ENCODE results near the gene SNX22.
A peak's percentile ranks its signal among the peaks of the same experiment; 100 is the strongest.
"Not testable (repeated sequence)": the region's sequence is repeated elsewhere in the genome, so short reads cannot be mapped to it uniquely, and the experiment has no call there.

The SNX22 gene

GRCh38 chr15:64151727-64152506 lies at the start of gene SNX22:
Gene SNX22 (plus strand): TSS chr15:64151731. CDS start chr15:64151776, 45 bp downstream.
- no peak within 1 kb of the TSS for H3K27ac ChIP-seq
- no peak for DNase-seq (ENCODE audit: low read depth, low spot score)

- no peak overlapping the region for H3K27ac ChIP-seq
- no peak for DNase-seq (ENCODE audit: low read depth, low spot score)
Measured at GRCh38 chr15:64102497-64102896, 49.0 kb upstream of the SNX22 start.

GRCh38 chr15:64105113-64105704 lies 46.3 kb upstream of the SNX22 start:
- DNase-seq (ENCODE audit: low read depth, low spot score) = no peak
- H3K27ac ChIP-seq = no peak overlapping the region

- H3K27ac ChIP-seq = no peak overlapping the region
- no peak for DNase-seq (ENCODE audit: low read depth, low spot score)
Measured at GRCh38 chr15:64107337-64107736, 44.2 kb upstream of the SNX22 start.

- H3K27ac ChIP-seq; DNase-seq (ENCODE audit: low read depth, low spot score): not testable (repeated sequence)
Measured at GRCh38 chr15:64110108-64110701, 41.3 kb upstream of the SNX22 start.

GRCh38 chr15:64110950-64111678 lies 40.4 kb upstream of the SNX22 start:
- DNase-seq (ENCODE audit: low read depth, low spot score) = no peak
- no peak overlapping the region for H3K27ac ChIP-seq

- no peak overlapping the region for H3K27ac ChIP-seq
- no peak for DNase-seq (ENCODE audit: low read depth, low spot score)
Measured at GRCh38 chr15:64111679-64112050, 39.9 kb upstream of the SNX22 start.

GRCh38 chr15:64112073-64112772 lies 39.3 kb upstream of the SNX22 start:
- peak overlapping the region; percentile 10 for H3K27ac ChIP-seq

GRCh38 chr15:64112904-64113303 lies 38.6 kb upstream of the SNX22 start:
- DNase-seq (ENCODE audit: low read depth, low spot score) = no peak
- peak overlapping the region; percentile 10 for H3K27ac ChIP-seq

More at GRCh38 chr15:64112073-64112772, 39.3 kb upstream of the SNX22 start:
- DNase-seq (ENCODE audit: low read depth, low spot score) = no peak

- DNase-seq (ENCODE audit: low read depth, low spot score) = no peak
- H3K27ac ChIP-seq = no peak overlapping the region
Measured at GRCh38 chr15:64117759-64118487, 33.6 kb upstream of the SNX22 start.

GRCh38 chr15:64120322-64120721 lies 31.2 kb upstream of the SNX22 start:
- not testable (repeated sequence) for DNase-seq (ENCODE audit: low read depth, low spot score); H3K27ac ChIP-seq

- no peak overlapping the region for H3K27ac ChIP-seq
- DNase-seq (ENCODE audit: low read depth, low spot score) = no peak
Measured at GRCh38 chr15:64121614-64122013, 29.9 kb upstream of the SNX22 start.

GRCh38 chr15:64122444-64122843 lies 29.1 kb upstream of the SNX22 start:
- DNase-seq (ENCODE audit: low read depth, low spot score) = no peak
- H3K27ac ChIP-seq = no peak overlapping the region

GRCh38 chr15:64122936-64123351 lies 28.6 kb upstream of the SNX22 start:
- DNase-seq (ENCODE audit: low read depth, low spot score) = no peak
- no peak overlapping the region for H3K27ac ChIP-seq

- no peak overlapping the region for H3K27ac ChIP-seq
- no peak for DNase-seq (ENCODE audit: low read depth, low spot score)
Measured at GRCh38 chr15:64125978-64126377, 25.6 kb upstream of the SNX22 start.

- no peak for DNase-seq (ENCODE audit: low read depth, low spot score)
- H3K27ac ChIP-seq = no peak overlapping the region
Measured at GRCh38 chr15:64127521-64128270, 23.8 kb upstream of the SNX22 start.

- DNase-seq (ENCODE audit: low read depth, low spot score) = no peak
Measured at GRCh38 chr15:64130159-64130558, 21.4 kb upstream of the SNX22 start.

GRCh38 chr15:64131547-64131946 lies 20.0 kb upstream of the SNX22 start:
- DNase-seq (ENCODE audit: low read depth, low spot score) = no peak
- H3K27ac ChIP-seq = no peak overlapping the region

More at GRCh38 chr15:64130159-64130558, 21.4 kb upstream of the SNX22 start:
- no peak overlapping the region for H3K27ac ChIP-seq

- H3K27ac ChIP-seq = no peak overlapping the region
- DNase-seq (ENCODE audit: low read depth, low spot score) = no peak
Measured at GRCh38 chr15:64132217-64132616, 19.3 kb upstream of the SNX22 start.
